ENCODE measurements around the gene TTLL1. TPM values are rescaled to one million over a fixed set of nuclear protein-coding genes. Genes with fewer than 3 reads are reported as not detected.

Gene TTLL1
- total RNA-seq, 1 donor from 2014 or later = 13.0 TPM

DNA sequence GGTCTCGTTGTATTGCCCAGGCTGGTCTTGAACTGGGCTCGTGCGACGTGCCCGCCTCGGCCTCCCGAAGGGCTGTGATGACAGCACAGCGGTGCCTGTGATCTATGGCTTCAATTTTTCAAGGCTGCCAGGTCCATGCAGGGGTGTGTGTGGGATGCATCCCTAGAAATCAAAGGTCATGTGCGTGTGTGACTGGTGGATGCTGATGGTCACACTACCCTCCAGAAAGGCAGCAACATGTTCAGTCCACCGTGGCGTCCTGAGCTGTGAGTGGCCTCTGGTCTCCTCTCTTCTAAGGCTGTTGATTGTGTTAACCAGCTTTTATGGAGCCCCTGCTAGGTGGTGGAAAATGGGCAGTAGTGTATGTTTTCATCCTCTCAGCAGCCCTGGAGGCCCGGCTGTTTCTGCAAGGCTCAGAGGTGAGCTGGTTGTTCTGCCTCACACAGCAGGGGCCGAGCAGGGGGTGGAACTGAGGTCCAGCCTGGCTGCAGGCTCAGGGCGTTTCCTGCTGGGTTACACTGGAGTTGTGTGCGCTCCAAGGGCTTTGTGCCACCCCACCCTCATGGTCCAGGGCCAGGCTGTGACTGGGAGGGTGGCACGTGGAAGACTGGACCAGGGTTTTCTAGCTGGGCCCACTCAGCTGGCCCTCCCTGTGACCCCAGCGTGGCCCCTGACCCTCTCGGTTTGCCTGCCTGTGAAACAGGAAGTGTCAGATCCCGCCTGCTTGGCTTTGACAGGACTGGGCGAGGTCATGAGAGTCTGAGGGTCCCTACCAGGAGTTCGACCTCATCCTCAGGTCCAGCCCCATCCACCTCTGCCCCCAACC, 29.0 kb upstream of the TTLL1 start:
- Mint-ChIP-seq H3K4me3 (ENCODE audit: unreplicated experiment) (no peak overlapping the region), H3K36me3 (ENCODE audit: low read depth, unreplicated experiment) (no peaks in the 10 kb centered on the region), H3K9me3 (ENCODE audit: unreplicated experiment) (no peaks in the 10 kb centered on the region), H3K27ac (ENCODE audit: unreplicated experiment) (no peak overlapping the region), H3K27me3 (ENCODE audit: unreplicated experiment) (no peaks in the 10 kb centered on the region), H3K4me1 (ENCODE audit: unreplicated experiment) (peaks cover 7% of the 10 kb centered on the region)
- TF ChIP-seq, protein P1, sequence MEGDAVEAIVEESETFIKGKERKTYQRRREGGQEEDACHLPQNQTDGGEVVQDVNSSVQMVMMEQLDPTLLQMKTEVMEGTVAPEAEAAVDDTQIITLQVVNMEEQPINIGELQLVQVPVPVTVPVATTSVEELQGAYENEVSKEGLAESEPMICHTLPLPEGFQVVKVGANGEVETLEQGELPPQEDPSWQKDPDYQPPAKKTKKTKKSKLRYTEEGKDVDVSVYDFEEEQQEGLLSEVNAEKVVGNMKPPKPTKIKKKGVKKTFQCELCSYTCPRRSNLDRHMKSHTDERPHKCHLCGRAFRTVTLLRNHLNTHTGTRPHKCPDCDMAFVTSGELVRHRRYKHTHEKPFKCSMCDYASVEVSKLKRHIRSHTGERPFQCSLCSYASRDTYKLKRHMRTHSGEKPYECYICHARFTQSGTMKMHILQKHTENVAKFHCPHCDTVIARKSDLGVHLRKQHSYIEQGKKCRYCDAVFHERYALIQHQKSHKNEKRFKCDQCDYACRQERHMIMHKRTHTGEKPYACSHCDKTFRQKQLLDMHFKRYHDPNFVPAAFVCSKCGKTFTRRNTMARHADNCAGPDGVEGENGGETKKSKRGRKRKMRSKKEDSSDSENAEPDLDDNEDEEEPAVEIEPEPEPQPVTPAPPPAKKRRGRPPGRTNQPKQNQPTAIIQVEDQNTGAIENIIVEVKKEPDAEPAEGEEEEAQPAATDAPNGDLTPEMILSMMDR (IDR thresholded peaks at IDR 0.05; ENCODE audit: unreplicated experiment) = no peak
- no peak for DNase-seq (ENCODE audit: low spot score)

DNA sequence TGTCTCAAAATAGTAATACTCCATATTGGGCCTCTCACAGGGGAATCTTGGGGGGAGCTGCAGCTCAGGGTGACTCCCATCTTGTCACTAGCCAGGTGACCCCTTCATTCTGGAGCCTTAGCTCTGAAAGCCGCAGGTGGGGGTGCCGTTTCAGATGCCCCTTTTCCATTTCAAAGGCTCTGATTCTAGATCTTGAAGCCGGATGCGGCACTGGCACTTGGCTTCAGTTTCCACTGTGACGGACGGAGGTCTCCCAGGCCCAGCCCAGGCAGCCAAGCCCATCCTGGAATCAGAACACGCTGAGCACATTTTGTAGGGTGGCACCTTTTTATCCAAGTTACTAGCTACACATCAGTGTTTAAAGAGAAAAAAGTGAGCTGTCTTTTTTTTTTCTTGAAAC, 27.7 kb upstream of the TTLL1 start:
- DNase-seq (ENCODE audit: low spot score) = no peak
- TF ChIP-seq, protein P1 (IDR thresholded peaks at IDR 0.05; ENCODE audit: unreplicated experiment) = no peak
- no peak overlapping the region for H3K27ac Mint-ChIP-seq (ENCODE audit: unreplicated experiment)
- H3K9me3 Mint-ChIP-seq (ENCODE audit: unreplicated experiment) = no peaks in the 10 kb centered on the region
- peaks cover 8% of the 10 kb centered on the region for H3K4me1 Mint-ChIP-seq (ENCODE audit: unreplicated experiment)
- H3K4me3 Mint-ChIP-seq (ENCODE audit: unreplicated experiment) = no peak overlapping the region
- no peaks in the 10 kb centered on the region for H3K36me3 Mint-ChIP-seq (ENCODE audit: low read depth, unreplicated experiment)
- H3K27me3 Mint-ChIP-seq (ENCODE audit: unreplicated experiment) = peaks cover 2% of the 10 kb centered on the region

DNA sequence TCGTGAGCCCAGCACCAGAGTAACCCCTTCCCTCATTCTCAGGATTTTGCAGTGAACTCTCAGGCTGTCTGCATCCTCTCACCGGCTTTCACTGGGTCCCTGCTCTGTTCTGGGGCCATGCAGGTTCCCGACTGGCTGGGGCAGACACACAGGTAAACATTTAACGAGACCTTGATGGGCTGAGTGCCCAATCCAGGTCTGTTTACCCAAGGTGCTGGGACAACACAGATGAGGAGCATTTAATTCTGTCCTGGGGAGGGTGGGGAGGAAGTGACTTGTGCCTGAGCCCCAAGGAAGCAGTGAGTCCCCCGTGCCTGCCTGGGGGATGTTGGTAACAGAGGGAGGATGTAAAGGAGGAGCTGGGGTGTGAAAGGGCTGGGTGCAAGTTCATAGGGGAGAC, 25.8 kb upstream of the TTLL1 start:
- Mint-ChIP-seq H3K4me3 (ENCODE audit: unreplicated experiment) (no peak overlapping the region), H3K9me3 (ENCODE audit: unreplicated experiment) (no peaks in the 10 kb centered on the region), H3K27ac (ENCODE audit: unreplicated experiment) (no peak overlapping the region), H3K36me3 (ENCODE audit: low read depth, unreplicated experiment) (no peaks in the 10 kb centered on the region), H3K4me1 (ENCODE audit: unreplicated experiment) (peaks cover 11% of the 10 kb centered on the region), H3K27me3 (ENCODE audit: unreplicated experiment) (peaks cover 8% of the 10 kb centered on the region)
- no peak for DNase-seq (ENCODE audit: low spot score)
- TF ChIP-seq, protein P1 (IDR thresholded peaks at IDR 0.05; ENCODE audit: unreplicated experiment) = no peak

DNA sequence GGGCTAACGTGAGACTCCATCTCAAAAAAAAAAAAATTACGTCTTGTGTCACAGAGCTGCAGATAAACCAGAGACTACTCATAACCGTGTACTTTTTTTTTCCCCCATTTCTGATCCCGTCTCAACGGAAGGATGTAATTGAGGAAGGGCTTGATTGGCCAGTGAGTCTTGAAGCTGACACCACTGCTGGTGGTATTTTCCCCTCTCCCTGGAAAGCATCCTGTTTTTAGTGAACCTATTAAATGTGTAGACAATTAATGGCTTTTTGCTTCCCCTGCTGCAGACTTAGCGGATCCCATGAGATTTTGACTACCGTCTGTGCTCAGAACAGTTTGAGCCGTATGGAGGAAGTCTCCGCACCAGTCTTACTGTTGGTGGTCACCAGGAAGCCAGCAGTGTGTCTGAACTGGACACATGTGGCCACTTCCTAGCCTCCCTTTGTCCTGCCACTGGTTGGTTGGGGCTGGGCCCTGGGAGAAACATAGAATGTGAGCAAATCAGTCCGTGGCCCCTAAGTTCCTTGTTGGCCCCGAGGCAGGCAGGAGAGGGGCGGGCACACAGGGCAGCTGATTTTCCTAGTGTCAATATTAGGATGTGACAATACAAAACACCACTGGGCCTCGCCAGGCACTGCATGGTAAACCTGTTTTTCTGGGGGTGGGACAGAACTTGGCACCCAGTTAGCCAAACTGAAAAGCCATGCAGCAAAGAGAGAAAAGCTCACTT, 24.5 kb upstream of the TTLL1 start:
- Mint-ChIP-seq H3K4me3 (ENCODE audit: unreplicated experiment) (no peak overlapping the region), H3K36me3 (ENCODE audit: low read depth, unreplicated experiment) (no peaks in the 10 kb centered on the region), H3K27ac (ENCODE audit: unreplicated experiment) (no peak overlapping the region), H3K9me3 (ENCODE audit: unreplicated experiment) (no peaks in the 10 kb centered on the region), H3K27me3 (ENCODE audit: unreplicated experiment) (peaks cover 12% of the 10 kb centered on the region), H3K4me1 (ENCODE audit: unreplicated experiment) (peaks cover 11% of the 10 kb centered on the region)
- DNase-seq (ENCODE audit: low spot score) = no peak
- TF ChIP-seq, protein P1 (IDR thresholded peaks at IDR 0.05; ENCODE audit: unreplicated experiment) = no peak

Measured in endothelial cell (in vitro differentiated cells).